BLaER1 (cell line): Measurements from ENCODE around the gene ATP6V1D.

Experiments used
- H3K27ac ChIP-seq: shearing (Covaris generic); formaldehyde crosslinking; 2 replicates; pipeline ENCODE4 v1.8.1; 2022
- H3K27me3 ChIP-seq: shearing (Covaris generic); formaldehyde crosslinking; 2 replicates; pipeline ENCODE4 v1.8.1; 2022
- H3K36me3 ChIP-seq: shearing (Covaris generic); formaldehyde crosslinking; 2 replicates; pipeline ENCODE4 v1.8.1; 2022
- H3K4me1 ChIP-seq: shearing (Covaris generic); formaldehyde crosslinking; 2 replicates; pipeline ENCODE4 v1.8.1; 2022
- H3K4me2 ChIP-seq: shearing (Covaris generic); formaldehyde crosslinking; 2 replicates; pipeline ENCODE4 v1.8.1; 2022
- H3K4me3 ChIP-seq: shearing (Covaris generic); formaldehyde crosslinking; 2 replicates; pipeline ENCODE4 v1.8.1; 2022
- H3K9ac ChIP-seq: shearing (Covaris generic); formaldehyde crosslinking; 2 replicates; pipeline ENCODE4 v1.8.1; 2022
- H3K9me3 ChIP-seq: shearing (Covaris generic); formaldehyde crosslinking; 2 replicates; pipeline ENCODE4 v1.8.1; 2022
- H4K20me1 ChIP-seq: shearing (Covaris generic); formaldehyde crosslinking; 2 replicates; pipeline ENCODE4 v1.8.1; 2022
- Cebpa-rat ChIP-seq: shearing (Covaris generic); IDR thresholded peaks from 2 replicates; pipeline ENCODE4 v1.8.1; 2022

The ATP6V1D gene

DNA sequence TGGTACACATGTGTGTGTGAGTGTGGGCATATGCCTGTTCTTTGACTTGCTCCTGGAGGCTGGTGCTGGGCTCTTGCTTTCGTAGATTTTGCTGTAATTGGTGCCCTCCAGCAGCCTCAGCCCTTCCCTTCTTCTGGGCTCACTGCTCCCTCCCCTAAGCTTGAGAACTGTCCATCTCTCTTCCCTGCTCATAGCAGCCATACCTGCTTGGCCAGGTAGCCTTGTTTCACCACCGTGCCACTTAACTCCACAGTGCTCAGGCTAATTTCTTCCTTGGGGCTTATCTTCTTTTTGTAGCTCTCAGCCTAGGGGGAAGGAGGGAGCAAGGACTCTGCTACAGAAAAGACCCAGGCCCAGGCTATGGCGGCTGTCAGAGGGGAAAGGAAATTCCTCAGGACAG lies 32.5 kb upstream of the ATP6V1D start:
- no peak for TF ChIP-seq Cebpa-rat
- Histone ChIP-seq H3K4me2 (no peak overlapping the region), H3K9me3 (no peaks in the 10 kb centered on the region), H3K36me3 (peaks cover 10% of the 10 kb centered on the region), H3K27me3 (no peaks in the 10 kb centered on the region), H3K27ac (no peak overlapping the region), H3K4me3 (no peak overlapping the region), H3K9ac (no peak overlapping the region), H4K20me1 (no peaks in the 10 kb centered on the region), H3K4me1 (no peaks in the 10 kb centered on the region)

DNA sequence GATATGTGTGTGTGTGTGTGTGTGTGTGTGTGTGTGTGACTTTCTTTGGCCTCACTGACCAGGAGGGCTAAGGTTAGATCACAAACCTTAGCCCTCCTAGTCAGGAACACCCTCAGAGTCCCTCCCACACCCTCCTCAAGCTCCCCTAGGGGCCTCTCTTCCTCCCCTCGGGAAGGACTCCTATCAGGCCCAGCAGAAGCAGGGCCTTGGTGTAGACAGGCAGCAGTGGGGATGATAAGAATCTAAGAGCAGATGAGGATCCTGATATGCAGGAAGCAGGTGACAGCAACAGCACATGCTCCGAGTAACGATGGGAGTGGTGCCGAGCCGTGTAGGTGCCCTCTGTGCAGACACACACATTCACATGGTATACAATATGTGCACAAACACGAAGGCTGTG lies 31.7 kb upstream of the ATP6V1D start:
- Histone ChIP-seq H3K4me2 (no peak overlapping the region), H3K4me3 (no peak overlapping the region), H3K4me1 (no peaks in the 10 kb centered on the region), H3K9me3 (no peaks in the 10 kb centered on the region), H3K27me3 (no peaks in the 10 kb centered on the region), H3K36me3 (peaks cover 18% of the 10 kb centered on the region), H4K20me1 (no peaks in the 10 kb centered on the region), H3K27ac (no peak overlapping the region), H3K9ac (no peak overlapping the region)
- no peak for TF ChIP-seq Cebpa-rat

GRCh38 chr14:67389811-67390534 lies 30.4 kb upstream of the ATP6V1D start:
- no peak for TF ChIP-seq Cebpa-rat

GRCh38 chr14:67389275-67389674 lies 29.7 kb upstream of the ATP6V1D start:
- H3K9ac ChIP-seq: no peak overlapping the region
- H3K4me2 ChIP-seq: no peak overlapping the region
- H3K27ac ChIP-seq: no peak overlapping the region
- no peaks in the 10 kb centered on the region for H4K20me1 ChIP-seq
- H3K4me1 ChIP-seq: no peaks in the 10 kb centered on the region
- H3K4me3 ChIP-seq: no peak overlapping the region
- no peaks in the 10 kb centered on the region for H3K9me3 ChIP-seq
- TF ChIP-seq Cebpa-rat: no peak
- H3K36me3 ChIP-seq: peaks cover 38% of the 10 kb centered on the region
- H3K27me3 ChIP-seq: no peaks in the 10 kb centered on the region

More at GRCh38 chr14:67389811-67390534, 30.4 kb upstream of the ATP6V1D start:
- Histone ChIP-seq H3K9me3 (no peaks in the 10 kb centered on the region), H3K27me3 (no peaks in the 10 kb centered on the region), H4K20me1 (no peaks in the 10 kb centered on the region), H3K4me1 (no peaks in the 10 kb centered on the region), H3K4me2 (no peak overlapping the region), H3K4me3 (no peak overlapping the region), H3K9ac (no peak overlapping the region), H3K27ac (no peak overlapping the region), H3K36me3 (peaks cover 31% of the 10 kb centered on the region)

DNA sequence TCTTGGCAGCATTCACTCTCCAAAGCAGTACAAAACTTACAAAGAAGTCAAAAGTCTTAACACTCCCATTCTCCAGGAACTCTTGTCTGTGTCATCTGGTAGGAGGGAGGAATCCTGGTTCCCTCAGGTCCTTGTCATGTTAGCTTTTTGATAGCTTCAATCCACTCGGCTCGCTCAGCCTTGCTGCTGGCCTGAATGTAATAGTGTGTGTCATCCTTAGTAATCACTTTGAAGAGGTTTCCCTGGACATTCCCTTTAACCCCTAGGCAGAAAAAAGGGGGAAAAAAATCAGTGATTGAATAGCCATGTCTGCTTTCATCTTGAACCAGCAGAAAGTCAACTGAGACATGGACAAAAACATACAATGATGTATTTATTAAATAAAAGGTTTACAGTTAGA lies 27.6 kb upstream of the ATP6V1D start:
- Histone ChIP-seq H4K20me1 (no peaks in the 10 kb centered on the region), H3K4me3 (no peak overlapping the region), H3K36me3 (peaks cover 59% of the 10 kb centered on the region), H3K9me3 (no peaks in the 10 kb centered on the region), H3K4me2 (no peak overlapping the region), H3K9ac (no peak overlapping the region), H3K27ac (no peak overlapping the region), H3K27me3 (no peaks in the 10 kb centered on the region), H3K4me1 (no peaks in the 10 kb centered on the region)
- TF ChIP-seq Cebpa-rat: no peak

DNA sequence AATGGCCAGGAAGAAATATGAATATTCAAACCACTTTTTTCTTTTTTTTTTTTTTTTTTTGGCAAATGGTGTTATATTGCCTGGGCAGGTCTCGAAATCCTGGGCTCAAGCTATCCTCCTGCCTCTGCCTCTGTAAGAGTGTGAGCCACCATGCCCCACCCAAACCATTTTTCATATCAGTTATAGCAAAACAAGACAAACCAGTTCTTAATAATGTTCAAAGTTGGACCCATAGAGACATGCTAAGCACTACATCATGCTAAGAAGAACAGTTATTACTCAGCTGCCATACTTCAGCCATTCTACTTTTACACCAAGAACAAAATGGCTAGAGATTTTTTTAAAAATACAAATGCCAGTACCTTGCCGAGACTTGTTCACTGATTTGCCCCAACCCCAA lies 26.0 kb upstream of the ATP6V1D start:
- Histone ChIP-seq H3K36me3 (peaks cover 74% of the 10 kb centered on the region), H4K20me1 (no peaks in the 10 kb centered on the region), H3K27ac (no peak overlapping the region), H3K9ac (no peak overlapping the region), H3K4me2 (no peak overlapping the region), H3K4me3 (no peak overlapping the region), H3K4me1 (no peaks in the 10 kb centered on the region), H3K9me3 (no peaks in the 10 kb centered on the region), H3K27me3 (no peaks in the 10 kb centered on the region)
- no peak for TF ChIP-seq Cebpa-rat

- Histone ChIP-seq H3K9ac (no peak overlapping the region), H4K20me1 (no peaks in the 10 kb centered on the region; the same call in 1 of the 2 replicates), H3K4me2 (no peak overlapping the region), H3K4me1 (no peaks in the 10 kb centered on the region), H3K4me3 (no peak overlapping the region), H3K9me3 (no peaks in the 10 kb centered on the region), H3K27me3 (no peaks in the 10 kb centered on the region), H3K36me3 (peaks cover 79% of the 10 kb centered on the region), H3K27ac (no peak overlapping the region)
- no peak for TF ChIP-seq Cebpa-rat
Observed at GRCh38 chr14:67385120-67385519, 25.5 kb upstream of the ATP6V1D start.

GRCh38 chr14:67377916-67378315 lies 18.3 kb upstream of the ATP6V1D start:
- H3K9ac ChIP-seq: no peak overlapping the region
- H3K36me3 ChIP-seq: peaks cover 95% of the 10 kb centered on the region
- TF ChIP-seq Cebpa-rat: no peak
- H3K4me2 ChIP-seq: no peak overlapping the region
- no peaks in the 10 kb centered on the region for H3K27me3 ChIP-seq
- H4K20me1 ChIP-seq: peaks cover 46% of the 10 kb centered on the region
- no peak overlapping the region for H3K27ac ChIP-seq
- no peaks in the 10 kb centered on the region for H3K4me1 ChIP-seq
- H3K4me3 ChIP-seq: no peak overlapping the region
- no peaks in the 10 kb centered on the region for H3K9me3 ChIP-seq

- peaks cover 80% of the 10 kb centered on the region for H4K20me1 ChIP-seq
- H3K9me3 ChIP-seq: no peaks in the 10 kb centered on the region
- H3K36me3 ChIP-seq: peaks cover 97% of the 10 kb centered on the region
- no peak overlapping the region for H3K4me3 ChIP-seq
- H3K27me3 ChIP-seq: no peaks in the 10 kb centered on the region
- no peak overlapping the region for H3K9ac ChIP-seq
- H3K27ac ChIP-seq: no peak overlapping the region
- H3K4me2 ChIP-seq: no peak overlapping the region
- TF ChIP-seq Cebpa-rat: no peak
- no peaks in the 10 kb centered on the region for H3K4me1 ChIP-seq
Observed at GRCh38 chr14:67373347-67373746, 13.7 kb upstream of the ATP6V1D start.

DNA sequence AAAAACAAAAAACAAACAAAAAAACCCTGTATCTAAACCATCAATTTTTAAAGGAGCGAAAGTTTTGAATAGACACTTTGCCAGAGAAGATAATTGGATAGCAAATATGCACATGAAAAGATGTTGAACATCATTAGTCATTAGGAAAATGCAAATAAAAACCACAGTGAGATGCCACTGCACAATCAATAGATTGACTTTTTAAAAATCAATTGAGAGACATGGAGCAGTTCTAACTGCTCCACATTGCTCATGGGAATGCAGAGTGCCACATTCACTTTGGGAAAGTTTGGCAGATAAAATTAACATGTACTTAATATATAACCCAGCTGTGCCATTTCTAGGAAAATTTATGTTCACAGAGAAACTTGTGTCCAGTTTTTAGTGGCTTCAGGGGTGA lies 13.2 kb upstream of the ATP6V1D start:
- Histone ChIP-seq H3K36me3 (peaks cover 97% of the 10 kb centered on the region), H3K9ac (no peak overlapping the region)

More for the DNA sequence above, 13.2 kb upstream of the ATP6V1D start:
- Histone ChIP-seq H3K4me2 (no peak overlapping the region), H3K4me3 (no peak overlapping the region), H3K27ac (no peak overlapping the region), H3K27me3 (no peaks in the 10 kb centered on the region), H3K4me1 (no peaks in the 10 kb centered on the region), H4K20me1 (peaks cover 80% of the 10 kb centered on the region), H3K9me3 (no peaks in the 10 kb centered on the region)
- TF ChIP-seq Cebpa-rat: no peak
